SU-DHL-6 (cell line): Measurements from ENCODE around the gene RTN4R.

Source experiments
- H2AFZ ChIP-seq: fragments of 200-600 bp; sonication (generic); 2 replicates; pipeline ENCODE4 v1.6.1; 2014; ENCODE audit warnings: low read depth, mild to moderate bottlenecking, moderate library complexity, mixed read lengths, antibody characterized with exemption, low read length; ENCODE audit not compliant: severe bottlenecking
- H3F3A ChIP-seq: fragments of 200-600 bp; shearing (Covaris generic); 2 replicates; pipeline ENCODE4 v1.6.0; 2016; ENCODE audit warnings: antibody characterized with exemption, mild to moderate bottlenecking; ENCODE audit not compliant: insufficient read depth
- H3K27ac ChIP-seq: fragments of 200-600 bp; sonication (generic); 2 replicates; pipeline ENCODE4 v1.5.1; 2016; ENCODE audit warnings: low read depth, mild to moderate bottlenecking, low read length, moderate library complexity, mixed read lengths
- H3K27me3 ChIP-seq: fragments of 200-600 bp; sonication (generic), shearing (Covaris generic); 2 replicates; pipeline ENCODE4 v1.6.0; 2014; ENCODE audit warnings: mild to moderate bottlenecking, low read length
- H3K36me3 ChIP-seq: fragments of 200-600 bp; sonication (generic); 2 replicates; pipeline ENCODE4 v1.6.1; 2014; ENCODE audit warnings: mild to moderate bottlenecking, low read length, mixed read lengths
- H3K4me2 ChIP-seq: fragments of 300-600, 200-600 bp; shearing (Covaris generic), sonication (generic); 2 replicates; pipeline ENCODE4 v1.6.0; 2014; ENCODE audit warnings: low read length, low read depth, mild to moderate bottlenecking; ENCODE audit not compliant: poor library complexity, severe bottlenecking
- H3K4me3 ChIP-seq: fragments of 200-600 bp; sonication (generic); 2 replicates; pipeline ENCODE4 v1.5.1; 2014; ENCODE audit warnings: antibody characterized with exemption, low read length, mild to moderate bottlenecking, mixed read lengths; ENCODE audit not compliant: insufficient read depth, poor library complexity, severe bottlenecking
- H3K79me2 ChIP-seq: fragments of 200-600 bp; sonication (generic); 2 replicates; pipeline ENCODE4 v1.6.1; 2014; ENCODE audit warnings: mild to moderate bottlenecking, low read length, moderate library complexity; ENCODE audit not compliant: insufficient read depth
- H3K9ac ChIP-seq: fragments of 200-600 bp; sonication (generic); 2 replicates; pipeline ENCODE4 v1.7.0; 2014; ENCODE audit warnings: mild to moderate bottlenecking, low read length
- H3K9me2 ChIP-seq: fragments of 200-600 bp; sonication (generic); replicated peaks from 2 replicates; pipeline ENCODE4 v1.6.1; 2014; ENCODE audit warnings: low read length; ENCODE audit not compliant: insufficient read depth
- H3K9me3 ChIP-seq: fragments of 200-600 bp; sonication (generic); 2 replicates; pipeline ENCODE4 v1.6.1; 2014; ENCODE audit warnings: low read length, mixed read lengths; ENCODE audit not compliant: insufficient read depth
- H4K20me1 ChIP-seq: fragments of 200-600 bp; sonication (generic); 2 replicates; pipeline ENCODE4 v1.6.1; 2014; ENCODE audit warnings: low read depth, mild to moderate bottlenecking, antibody characterized with exemption, low read length, moderate library complexity, mixed read lengths
- EZH2phosphoT487 ChIP-seq: fragments of 200-600 bp; sonication (generic), shearing (Covaris generic); conservative IDR thresholded peaks from 2 replicates; pipeline ENCODE4 v1.6.1; 2018; ENCODE audit warnings: mild to moderate bottlenecking, antibody characterized with exemption, low read length, moderate library complexity, mixed read lengths
- TF ChIP-seq, protein P1 (sequence below): fragments of 200-600 bp; sonication (generic); IDR thresholded peaks from one replicate; pipeline ENCODE4 v1.5.1; 2017; ENCODE audit warnings: antibody characterized with exemption, mild to moderate bottlenecking, low read length, moderate library complexity; ENCODE audit not compliant: insufficient read depth, poor library complexity, severe bottlenecking

The RTN4R gene

GRCh38 chr22:20233351-20234313, 34.5 kb downstream of the RTN4R start:
- no peak overlapping the region for H2AFZ ChIP-seq
- H3K4me2 ChIP-seq = no peak overlapping the region
- no peaks in the 10 kb centered on the region for H4K20me1 ChIP-seq
- H3K27ac ChIP-seq = no peak overlapping the region
- H3K9me2 ChIP-seq = no peaks in the 10 kb centered on the region
- no peaks in the 10 kb centered on the region for H3K27me3 ChIP-seq
- no peak overlapping the region for H3K9ac ChIP-seq
- TF ChIP-seq, protein P1, sequence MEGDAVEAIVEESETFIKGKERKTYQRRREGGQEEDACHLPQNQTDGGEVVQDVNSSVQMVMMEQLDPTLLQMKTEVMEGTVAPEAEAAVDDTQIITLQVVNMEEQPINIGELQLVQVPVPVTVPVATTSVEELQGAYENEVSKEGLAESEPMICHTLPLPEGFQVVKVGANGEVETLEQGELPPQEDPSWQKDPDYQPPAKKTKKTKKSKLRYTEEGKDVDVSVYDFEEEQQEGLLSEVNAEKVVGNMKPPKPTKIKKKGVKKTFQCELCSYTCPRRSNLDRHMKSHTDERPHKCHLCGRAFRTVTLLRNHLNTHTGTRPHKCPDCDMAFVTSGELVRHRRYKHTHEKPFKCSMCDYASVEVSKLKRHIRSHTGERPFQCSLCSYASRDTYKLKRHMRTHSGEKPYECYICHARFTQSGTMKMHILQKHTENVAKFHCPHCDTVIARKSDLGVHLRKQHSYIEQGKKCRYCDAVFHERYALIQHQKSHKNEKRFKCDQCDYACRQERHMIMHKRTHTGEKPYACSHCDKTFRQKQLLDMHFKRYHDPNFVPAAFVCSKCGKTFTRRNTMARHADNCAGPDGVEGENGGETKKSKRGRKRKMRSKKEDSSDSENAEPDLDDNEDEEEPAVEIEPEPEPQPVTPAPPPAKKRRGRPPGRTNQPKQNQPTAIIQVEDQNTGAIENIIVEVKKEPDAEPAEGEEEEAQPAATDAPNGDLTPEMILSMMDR = no peak
- TF ChIP-seq EZH2phosphoT487 = no peak
- no peaks in the 10 kb centered on the region for H3F3A ChIP-seq
- H3K79me2 ChIP-seq = no peaks in the 10 kb centered on the region
- no peaks in the 10 kb centered on the region for H3K9me3 ChIP-seq
- H3K4me3 ChIP-seq = no peak overlapping the region
- no peaks in the 10 kb centered on the region for H3K36me3 ChIP-seq

DNA sequence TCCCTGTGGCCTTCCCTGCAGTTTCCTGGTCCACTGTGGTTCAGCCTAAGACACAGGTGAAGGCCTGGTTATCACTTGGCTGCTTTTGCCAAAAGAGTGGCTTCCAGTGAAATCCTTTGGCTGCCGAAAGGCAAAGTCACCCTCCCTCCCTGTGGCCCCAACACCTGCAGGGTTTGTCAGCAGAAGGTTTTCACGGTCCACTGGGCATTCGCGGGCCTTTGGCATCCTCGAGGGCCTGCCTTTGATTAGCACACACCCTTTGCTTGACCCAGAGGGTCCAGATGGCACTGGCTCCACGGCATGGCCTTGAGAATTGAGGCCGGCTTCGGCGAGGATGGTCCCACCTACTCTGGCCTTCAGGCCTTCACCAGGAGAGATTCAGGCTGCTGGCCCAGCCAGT, 35.3 kb downstream of the RTN4R start:
- Histone ChIP-seq H3K27ac (no peak overlapping the region), H3K9me3 (no peaks in the 10 kb centered on the region), H3K9me2 (no peaks in the 10 kb centered on the region), H2AFZ (no peak overlapping the region), H3K4me3 (no peak overlapping the region), H3K27me3 (no peaks in the 10 kb centered on the region), H4K20me1 (no peaks in the 10 kb centered on the region), H3K79me2 (no peaks in the 10 kb centered on the region), H3F3A (no peaks in the 10 kb centered on the region), H3K36me3 (no peaks in the 10 kb centered on the region), H3K4me2 (no peak overlapping the region), H3K9ac (no peak overlapping the region)
- no peak for TF ChIP-seq EZH2phosphoT487
- TF ChIP-seq, protein P1 = no peak

- TF ChIP-seq, protein P1 = no peak
- Histone ChIP-seq H2AFZ (no peak overlapping the region), H3K27me3 (no peaks in the 10 kb centered on the region), H3K9ac (no peak overlapping the region), H3K27ac (no peak overlapping the region), H3K4me3 (no peak overlapping the region), H3F3A (no peaks in the 10 kb centered on the region), H3K79me2 (no peaks in the 10 kb centered on the region), H3K9me2 (no peaks in the 10 kb centered on the region), H3K36me3 (no peaks in the 10 kb centered on the region), H3K4me2 (no peak overlapping the region), H3K9me3 (no peaks in the 10 kb centered on the region), H4K20me1 (no peaks in the 10 kb centered on the region)
These were observed 35.9 kb downstream of the RTN4R start for GRCh38 chr22:20232237-20232598.
